ENCODE data around the gene UBE2G2.

Gene UBE2G2

GRCh38 chr21:44753357-44753756 is 48.3 kb downstream of the UBE2G2 start:
- in situ Hi-C loops (cut with MboI; ENCODE audit: low sequenced_read_pairs) = no loop called here

- in situ Hi-C loops (cut with MboI; ENCODE audit: low sequenced_read_pairs) = no loop called here
These were observed 48.9 kb downstream of the UBE2G2 start for GRCh38 chr21:44752671-44753235.

- in situ Hi-C loops (cut with MboI; ENCODE audit: low sequenced_read_pairs) = no loop called here
These were observed 49.6 kb downstream of the UBE2G2 start for GRCh38 chr21:44751799-44752636.

GRCh38 chr21:44751186-44751798 is 50.3 kb downstream of the UBE2G2 start:
- in situ Hi-C loops (cut with MboI; ENCODE audit: low sequenced_read_pairs) = no loop called here

GRCh38 chr21:44750675-44751025 is 51.0 kb downstream of the UBE2G2 start:
- in situ Hi-C loops (cut with MboI; ENCODE audit: low sequenced_read_pairs) = no loop called here

- in situ Hi-C loops (cut with MboI; ENCODE audit: low sequenced_read_pairs) = no loop called here
These were observed 51.6 kb downstream of the UBE2G2 start for GRCh38 chr21:44749759-44750674.

- in situ Hi-C loops (cut with MboI; ENCODE audit: low sequenced_read_pairs) = no loop called here
These were observed 52.4 kb downstream of the UBE2G2 start for GRCh38 chr21:44749116-44749758.

GRCh38 chr21:44748621-44749020 is 53.0 kb downstream of the UBE2G2 start:
- in situ Hi-C loops (cut with MboI; ENCODE audit: low sequenced_read_pairs) = no loop called here

GRCh38 chr21:44742418-44743153 is 59.0 kb downstream of the UBE2G2 start:
- in situ Hi-C loops (cut with MboI; ENCODE audit: low sequenced_read_pairs) = no loop called here

GRCh38 chr21:44741921-44742320 is 59.7 kb downstream of the UBE2G2 start:
- in situ Hi-C loops (cut with MboI; ENCODE audit: low sequenced_read_pairs) = no loop called here

GRCh38 chr21:44740742-44741141 is 60.9 kb downstream of the UBE2G2 start:
- in situ Hi-C loops (cut with MboI; ENCODE audit: low sequenced_read_pairs) = no loop called here

- in situ Hi-C loops (cut with MboI; ENCODE audit: low sequenced_read_pairs) = no loop called here
These were observed 62.3 kb downstream of the UBE2G2 start for GRCh38 chr21:44739316-44739715.

- in situ Hi-C loops (cut with MboI; ENCODE audit: low sequenced_read_pairs) = no loop called here
These were observed 63.0 kb downstream of the UBE2G2 start for GRCh38 chr21:44738621-44739020.

GRCh38 chr21:44737706-44738354 is 63.8 kb downstream of the UBE2G2 start:
- in situ Hi-C loops (cut with MboI; ENCODE audit: low sequenced_read_pairs) = no loop called here

GRCh38 chr21:44736291-44737004 is 65.2 kb downstream of the UBE2G2 start:
- in situ Hi-C loops (cut with MboI; ENCODE audit: low sequenced_read_pairs) = no loop called here

GRCh38 chr21:44735821-44736220 is 65.8 kb downstream of the UBE2G2 start:
- in situ Hi-C loops (cut with MboI; ENCODE audit: low sequenced_read_pairs) = no loop called here

GRCh38 chr21:44734841-44735240 is 66.8 kb downstream of the UBE2G2 start:
- in situ Hi-C loops (cut with MboI; ENCODE audit: low sequenced_read_pairs) = no loop called here

GRCh38 chr21:44734026-44734745 is 67.4 kb downstream of the UBE2G2 start:
- in situ Hi-C loops (cut with MboI; ENCODE audit: low sequenced_read_pairs) = no loop called here

Data from hTERT RPE-1 (cell line).